GM12878 (cell line): Measurements from ENCODE around the gene MED13L. TPM values are rescaled to one million over a fixed set of nuclear protein-coding genes. Genes with fewer than 3 reads are reported as not detected.

Experiments used
- ATAC-seq: fragments of 200-7000 bp; cut with Tn5 transposase; 3 replicates; pipeline ENCODE4 v1.9.1; 2020; ENCODE audit warnings: mild to moderate bottlenecking, moderate library complexity
- BruUV-seq: library from RNA; stranded (reverse); fragments of 400-500 nt; replicated peaks from 2 replicates; lab custom pipeline; 2021; lab: Mats Ljungman, UMichigan
- CTCF ChIA-PET: fragments of 300-600 bp; sonication (Branson Sonifier 250); formaldehyde crosslinking; extraction: SDS; loops from one replicate; lab custom pipeline; 2021; ENCODE audit warnings: inconsistent platforms; lab: Yijun Ruan, JAX
- POLR2A ChIA-PET: fragments of 350-600 bp; formaldehyde crosslinking; extraction: SDS; loops from one replicate; lab custom pipeline; 2021; ENCODE audit warnings: inconsistent platforms; lab: Charles Lee
- RAD21 ChIA-PET: fragments of 300-600 bp; sonication (Branson Sonifier 250); formaldehyde crosslinking; loops from one replicate; lab custom pipeline; 2023; ENCODE audit warnings: antibody characterized with exemption; ENCODE audit not compliant: unreplicated experiment; lab: Charles Lee
- SMC1A ChIA-PET: fragments of 300-600 bp; sonication (Branson Sonifier 250); formaldehyde crosslinking; loops from one replicate; lab custom pipeline; 2023; ENCODE audit not compliant: unreplicated experiment, uncharacterized antibody; lab: Charles Lee
- DNase-seq: peaks from one replicate; pipeline ENCODE4 v3.0.0-alpha.2; 2011; ENCODE audit warnings: low read depth, low spot score
- FAIRE-seq: peaks from 3 replicates; lab custom pipeline; 2011; peaks lifted over from hg19 to GRCh38; lab: Jason Lieb, UNC
- H2AFZ ChIP-seq: 2 replicates; pipeline ENCODE4 v1.6.0; 2011; ENCODE audit warnings: low read depth, low read length, control low read depth; ENCODE audit not compliant: control insufficient read depth
- H3K27ac ChIP-seq: 2 replicates; pipeline ENCODE4 v1.5.1; 2011; ENCODE audit warnings: control low read depth; ENCODE audit not compliant: control insufficient read depth, insufficient read depth
- H3K27me3 ChIP-seq, 2 experiments: replicated peaks in 1 of 2; 2 replicates each; pipeline versions ENCODE4 v1.6.0 to v1.6.1; 2011; ENCODE audit warnings: low read length in 1 of 2; ENCODE audit not compliant: control insufficient read depth in 2 of 2, insufficient read depth in 2 of 2
- H3K36me3 ChIP-seq, 2 experiments: 2 replicates each; pipeline ENCODE4 v1.5.1; 2011; ENCODE audit warnings: low read length in 1 of 2; ENCODE audit not compliant: control insufficient read depth in 2 of 2, insufficient read depth in 2 of 2
- H3K4me1 ChIP-seq: 2 replicates; pipeline ENCODE4 v1.6.1; 2011; ENCODE audit warnings: mild to moderate bottlenecking, low read length, moderate library complexity, mixed read lengths; ENCODE audit not compliant: control insufficient read depth, insufficient read depth
- H3K4me2 ChIP-seq: 2 replicates; pipeline ENCODE4 v1.6.0; 2011; ENCODE audit warnings: control low read depth; ENCODE audit not compliant: control insufficient read depth, insufficient read depth
- H3K4me3 ChIP-seq: fragments of 200-600 bp; sonication (generic); 2 replicates; pipeline ENCODE4 v1.5.1; 2016
- H3K79me2 ChIP-seq: 2 replicates; pipeline ENCODE4 v1.6.0; 2011; ENCODE audit warnings: low read length; ENCODE audit not compliant: control insufficient read depth, insufficient read depth
- H3K9ac ChIP-seq: 2 replicates; pipeline ENCODE4 v1.8.0; 2011; ENCODE audit warnings: low read length, control low read depth, mixed read lengths; ENCODE audit not compliant: control insufficient read depth, insufficient read depth
- H3K9me3 ChIP-seq: replicated peaks from 3 replicates; pipeline ENCODE4 v1.5.1; 2011; ENCODE audit warnings: mild to moderate bottlenecking, low read length; ENCODE audit not compliant: control insufficient read depth, insufficient read depth
- H4K20me1 ChIP-seq: 2 replicates; pipeline ENCODE4 v1.6.0; 2011; ENCODE audit not compliant: control insufficient read depth, insufficient read depth
- BRCA1 ChIP-seq: IDR thresholded peaks from 2 replicates; pipeline ENCODE4 v1.6.1; 2011; ENCODE audit warnings: low read depth, low read length, improper control_type of control experiment
- CREB1 ChIP-seq: IDR thresholded peaks from 2 replicates; pipeline ENCODE4 v1.6.1; 2012; ENCODE audit warnings: low read depth, mild to moderate bottlenecking, inconsistent platforms
- IRF3 ChIP-seq: fragments of 450-650 bp; IDR thresholded peaks from 2 replicates; pipeline ENCODE4 v1.6.1; 2014; ENCODE audit warnings: mild to moderate bottlenecking
- NBN ChIP-seq: fragments of 450-650 bp; IDR thresholded peaks from 2 replicates; pipeline ENCODE4 v1.6.1; 2016
- PBX3 ChIP-seq: IDR thresholded peaks from 2 replicates; pipeline ENCODE4 v1.6.1; 2011; ENCODE audit warnings: mild to moderate bottlenecking, low read depth, low read length, moderate library complexity; ENCODE audit not compliant: insufficient replicate concordance
- PRDM15 ChIP-seq: fragments of 450-650 bp; formaldehyde crosslinking; IDR thresholded peaks from 2 replicates; pipeline ENCODE4 v1.4.0; 2020; ENCODE audit warnings: mild to moderate bottlenecking, moderate library complexity
- RCOR1 ChIP-seq: conservative IDR thresholded peaks from 2 replicates; pipeline ENCODE4 v1.6.1; 2012; ENCODE audit warnings: low read depth, low read length, improper control_type of control experiment
- SP1 ChIP-seq: IDR thresholded peaks from one replicate; pipeline ENCODE4 v1.6.1; 2011; ENCODE audit warnings: low read depth, low read length
- STAT3 ChIP-seq: IDR thresholded peaks from 2 replicates; pipeline ENCODE4 v1.6.1; 2011; ENCODE audit warnings: low read depth, low read length, improper control_type of control experiment
- TAF1 ChIP-seq: IDR thresholded peaks from 2 replicates; pipeline ENCODE4 v1.6.1; 2011; ENCODE audit warnings: mild to moderate bottlenecking, low read depth, low read length, borderline replicate concordance
- TBL1XR1 ChIP-seq: IDR thresholded peaks from 2 replicates; pipeline ENCODE4 v1.6.1; 2012; ENCODE audit warnings: low read depth, low read length, improper control_type of control experiment
- USF1 ChIP-seq: IDR thresholded peaks from 2 replicates; pipeline ENCODE4 v1.6.1; 2011; ENCODE audit warnings: borderline replicate concordance, low read depth, mild to moderate bottlenecking, moderate library complexity, mixed read lengths, low read length; ENCODE audit not compliant: insufficient read depth; ENCODE audit errors: extremely low read length
- YBX1 ChIP-seq: fragments of 450-650 bp; IDR thresholded peaks from 2 replicates; pipeline ENCODE4 v1.6.1; 2016; ENCODE audit warnings: antibody characterized with exemption
- ZNF687 ChIP-seq: fragments of 450-650 bp; IDR thresholded peaks from 2 replicates; pipeline ENCODE4 v1.6.1; 2017; ENCODE audit warnings: mild to moderate bottlenecking, moderate library complexity
- WGBS: methylation state at CpG from one replicate; pipeline ENCODE4 v1.1.6; 2016; ENCODE audit warnings: low lambda C conversion rate; ENCODE audit not compliant: insufficient replicate concordance, insufficient coverage; ENCODE audit errors: missing lambda C conversion rate; 5-methylcytosine and 5-hydroxymethylcytosine counted together
- in situ Hi-C: fragments of 300-500 bp; cut with MboI; formaldehyde crosslinking; loops from 9 replicates; pipeline ENCODE4 v1.14.3; 2018; ENCODE audit warnings: mixed read lengths
- intact Hi-C: fragments of 100-400 bp; cut with micrococcal nuclease; formaldehyde crosslinking; loops from one replicate; pipeline ENCODE4 v1.14.2; 2022; ENCODE audit not compliant: unreplicated experiment
- polyA plus RNA-seq, 11 experiments: library from polyadenylated mRNA; depleted of rRNA in 4 of 11; unstranded in 6 of 11; stranded (reverse) in 5 of 11; fragments of >200 nt; fragmentation: Nextera tagmentation in 4 of 11; fragmentation: Illumina TruSeq in 1 of 11; extraction: Ambion mirVana in 4 of 11; extraction: Trizol in 1 of 11; gene quantifications; 1 replicate in 1 of 11; 2 replicates in 10 of 11; pipeline versions ENCODE4 v1.2.1 to v1.2.3, GENCODE V29; 2011 to 2016; ENCODE audit warnings: inconsistent platforms in 2 of 11, missing spikeins in 2 of 11, low read depth in 1 of 11
- total RNA-seq, 4 experiments: library from RNA; depleted of rRNA in 3 of 4; stranded (reverse); fragments of >200 nt in 3 of 4; fragmentation: Illumina TruSeq in 1 of 4; extraction: Trizol in 1 of 4; gene quantifications; 2 replicates each; pipeline versions ENCODE4 v1.2.1 to v1.2.3, GENCODE V29; 2013 to 2021

The MED13L gene
- total and polyA plus RNA-seq, 10 of the 15 experiments (the other 5 are each of a cell fraction or from before 2014, with no cell fraction given), result 3.7 to 30.1 (median 9.1) TPM

- Histone ChIP-seq H3K79me2 (no peaks in the 10 kb centered on the region), H3K4me1 (no peaks in the 10 kb centered on the region), H3K27ac (no peak overlapping the region), H4K20me1 (no peaks in the 10 kb centered on the region; the same call in 1 of the 2 replicates), H3K4me3 (no peak overlapping the region), H3K4me2 (no peak overlapping the region), H2AFZ (no peak overlapping the region), H3K9me3 (no peaks in the 10 kb centered on the region), H3K9ac (no peak overlapping the region), H3K27me3 (no peaks in the 10 kb centered on the region), H3K36me3 (no peaks in the 10 kb centered on the region)
- intact Hi-C loops, result no loop called here
- ChIA-PET CTCF (no interaction called here), POLR2A (no interaction called here), SMC1A (no interaction called here), RAD21 (interaction anchor here (1.1 kb wide), 1 partner anchor 17 kb away, joined by 4 read pairs; no protein-coding TSS in a partner anchor)
- no peak for DNase-seq
- WGBS, result 44% methylated on average over 2 of the region's 2 CpGs
- BruUV-seq, result no TSS peak
- no peak for ATAC-seq
- in situ Hi-C loops, result no loop called here
- peak; percentile 65 for FAIRE-seq
- TF ChIP-seq PBX3 (no peak), BRCA1 (no peak), RCOR1 (no peak), NBN (no peak), USF1 (no peak), PRDM15 (CRISPR knock-in tag) (no peak), TAF1 (no peak), YBX1 (no peak), IRF3 (no peak), STAT3 (no peak), CREB1 (no peak), SP1 (no peak), TBL1XR1 (no peak), ZNF687 (no peak)
Observed at GRCh38 chr12:116160231-116160630, 117.3 kb downstream of the MED13L start.
